GM19240 (cell line): ENCODE measurements around the gene CDK9.
"Not testable (repeated sequence)": the region's sequence is repeated elsewhere in the genome, so short reads cannot be mapped to it uniquely, and the experiment has no call there.

Source experiments
- DNase-seq: peaks from one replicate; pipeline ENCODE4 v3.0.0; 2011; ENCODE audit warnings: low spot score; ENCODE audit not compliant: insufficient read length

Gene CDK9

DNA sequence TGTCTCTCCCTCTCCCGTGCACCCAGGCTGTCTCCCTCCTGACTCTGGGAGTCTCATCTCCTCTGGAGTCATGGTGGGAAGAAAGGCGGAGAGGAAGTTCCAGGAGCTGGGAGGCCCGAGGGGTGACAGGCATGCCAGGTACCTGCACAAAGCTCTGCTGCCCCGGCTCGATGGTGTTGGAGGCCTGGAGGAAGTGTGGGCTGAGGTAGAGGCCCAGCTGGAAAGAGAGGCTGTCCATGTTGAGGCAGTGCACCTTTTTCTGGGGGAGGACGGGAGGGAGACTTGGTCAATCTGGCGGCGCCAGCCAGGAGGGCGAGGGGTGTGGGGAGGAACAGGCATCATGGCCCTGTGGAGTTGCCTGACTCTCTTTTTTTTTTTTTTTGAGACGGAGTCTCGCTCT lies 32.7 kb downstream of the CDK9 start:
- no peak for DNase-seq

DNA sequence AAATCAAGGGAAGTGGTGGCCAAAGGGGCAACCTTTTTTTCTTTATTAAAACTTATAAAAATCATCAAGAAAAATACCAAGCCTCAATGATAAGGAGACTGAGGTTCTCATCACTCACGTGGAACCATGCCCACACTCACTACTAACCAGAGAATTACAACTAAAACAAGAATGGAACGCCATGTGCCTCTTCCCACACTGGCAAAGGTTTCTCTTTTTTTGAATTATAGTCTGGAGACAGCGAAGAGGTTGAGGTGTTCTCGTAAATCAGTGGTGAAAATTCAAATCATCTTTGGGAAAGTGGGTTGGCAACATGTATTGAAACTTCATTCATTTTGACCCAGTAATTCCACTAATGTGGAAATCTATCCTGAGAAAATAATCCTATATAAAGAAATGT lies 36.3 kb downstream of the CDK9 start:
- no peak for DNase-seq

DNA sequence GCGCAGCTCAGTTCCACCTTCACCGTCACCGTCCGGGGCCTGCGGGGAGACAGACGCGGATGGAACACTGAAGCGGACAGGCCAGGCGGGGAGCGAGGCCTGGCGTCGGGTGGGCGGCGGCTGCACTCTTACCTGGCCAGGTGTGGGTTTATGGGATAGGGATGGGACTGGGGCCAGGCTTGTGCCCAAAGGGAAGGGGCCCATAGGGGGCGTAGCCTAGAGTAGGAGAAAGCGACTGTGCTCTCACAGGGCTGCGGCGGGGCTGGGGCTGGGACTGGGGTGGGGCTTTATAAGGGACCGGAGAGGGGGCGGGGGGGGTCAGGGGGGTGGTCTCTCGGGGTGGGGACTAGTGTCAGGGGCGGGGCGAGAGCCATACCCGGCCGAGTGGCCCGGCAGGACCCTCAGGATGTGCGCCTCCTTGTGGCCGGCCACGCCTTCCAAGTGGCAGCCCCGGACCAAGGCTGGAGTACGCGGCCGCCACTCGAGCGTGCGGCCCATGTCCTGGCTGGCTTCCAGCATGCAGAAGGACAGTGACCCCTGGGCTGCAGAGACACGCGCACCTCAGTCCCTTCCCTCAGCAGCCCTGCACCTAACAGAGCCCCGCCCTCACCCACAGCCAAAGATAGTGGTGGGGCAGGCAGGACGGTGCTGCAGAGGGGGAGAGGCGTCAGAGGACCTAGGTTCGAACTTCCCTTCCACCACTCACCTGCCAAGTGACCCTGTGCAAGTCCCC lies 39.7 kb downstream of the CDK9 start:
- no peak for DNase-seq

DNA sequence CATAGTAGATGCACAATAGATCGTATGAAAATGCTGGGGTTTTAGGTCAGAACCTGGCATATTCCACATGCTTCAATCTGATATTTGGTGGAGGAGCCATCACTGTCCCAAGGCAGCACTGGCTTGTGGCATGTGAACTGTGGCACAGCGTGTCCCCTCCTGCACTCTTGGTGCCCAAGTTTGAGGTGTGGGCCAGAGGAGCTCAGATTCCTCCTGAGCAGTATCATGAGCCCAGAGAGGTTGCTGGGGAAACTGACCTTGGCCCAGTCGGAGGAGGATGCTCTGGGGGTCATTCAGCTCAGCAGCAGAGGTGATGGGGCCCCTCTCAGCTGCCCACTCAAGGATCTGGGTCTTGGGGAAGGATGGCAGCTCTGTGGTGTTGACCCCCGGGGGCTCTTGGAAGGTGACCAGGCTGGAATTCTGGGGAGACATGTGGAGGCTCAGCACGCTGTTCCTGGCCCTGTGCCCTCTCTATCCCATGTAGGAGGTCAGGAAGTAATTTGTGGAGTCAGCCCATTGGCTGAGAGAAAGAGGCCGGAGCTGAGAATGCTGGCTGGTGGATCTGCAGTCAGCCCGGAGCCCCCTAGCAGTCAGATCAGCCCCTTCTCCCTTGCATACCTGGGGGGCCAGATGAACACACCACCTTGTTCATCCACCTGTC lies 40.5 kb downstream of the CDK9 start:
- no peak for DNase-seq

DNA sequence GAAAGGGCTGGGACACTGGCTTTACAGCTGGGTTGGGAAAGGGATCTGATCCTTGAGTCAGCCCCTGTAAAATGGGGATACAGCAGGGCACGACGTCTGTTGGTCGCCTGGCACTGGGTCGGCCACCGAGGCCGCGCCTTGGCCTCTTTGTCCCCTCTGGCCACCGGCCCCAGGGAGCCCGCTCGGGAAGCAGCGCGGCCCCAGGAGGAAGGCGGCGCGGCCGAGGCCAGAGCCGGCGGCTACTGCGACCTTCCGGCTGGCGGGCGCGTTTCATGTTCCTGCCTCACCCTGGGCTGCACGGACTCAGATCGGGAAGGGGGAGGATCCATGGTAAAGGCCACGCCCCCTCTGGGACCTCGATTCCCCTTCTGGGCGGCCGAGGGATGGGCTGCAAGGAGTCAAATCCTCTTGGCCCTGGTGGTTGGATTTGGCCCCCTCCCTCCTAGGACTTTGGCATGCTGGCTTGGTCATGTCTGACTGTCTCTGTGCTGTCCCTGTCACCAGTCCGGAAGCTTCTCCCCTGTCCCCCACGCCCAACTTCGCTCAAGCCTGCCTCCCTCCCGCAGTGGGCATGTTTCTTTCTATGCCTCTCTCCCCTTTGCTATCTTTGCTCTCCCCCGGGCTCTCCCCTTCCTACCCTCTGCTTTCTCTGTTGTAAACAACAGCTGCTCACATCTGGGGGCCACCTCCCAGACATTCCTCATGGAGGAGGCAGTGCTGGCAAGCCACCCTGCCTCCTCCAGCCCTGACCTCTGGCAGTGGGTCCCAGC lies 42.6 kb downstream of the CDK9 start:
- DNase-seq, result no peak

- no peak for DNase-seq
Observed at GRCh38 chr9:127829205-127829906, 43.5 kb downstream of the CDK9 start.

DNA sequence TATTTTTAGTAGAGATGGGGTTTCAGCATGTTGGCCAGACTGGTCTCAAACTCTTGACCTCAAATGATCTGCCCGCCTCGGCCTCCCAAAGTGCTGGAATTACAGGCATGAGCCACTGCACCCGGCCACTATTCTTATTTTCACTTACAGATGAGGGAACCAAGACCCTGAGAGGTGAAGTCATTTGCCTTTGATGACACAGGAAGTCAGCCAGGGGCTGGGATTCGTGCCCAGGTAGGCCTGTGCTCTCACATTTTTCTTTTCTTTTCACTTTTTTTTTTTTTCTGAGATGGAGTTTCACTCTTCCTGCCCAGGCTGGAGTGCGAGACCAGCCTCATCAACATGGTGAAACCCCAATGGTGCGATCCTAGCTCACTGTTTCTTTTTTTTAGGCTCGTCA lies 46.4 kb downstream of the CDK9 start:
- no peak for DNase-seq

DNA sequence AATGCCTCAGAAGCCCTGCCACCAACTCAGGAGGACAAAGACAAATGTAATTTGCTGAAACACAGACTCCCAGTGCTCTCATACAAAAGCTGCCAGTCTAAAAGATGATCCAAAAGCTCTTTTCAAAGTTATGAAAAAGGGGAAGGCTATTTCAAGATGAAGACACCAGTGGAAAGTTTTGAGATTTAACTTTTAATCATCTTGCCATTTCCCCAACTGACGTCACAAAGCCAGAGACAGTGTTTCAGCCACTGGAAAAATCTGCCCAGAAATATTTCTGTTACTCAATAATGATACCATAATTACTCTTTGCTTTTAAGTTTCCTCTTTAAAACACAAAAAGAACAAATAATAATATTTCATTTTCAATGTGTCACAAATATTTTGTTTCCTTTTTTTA lies 47.7 kb downstream of the CDK9 start:
- DNase-seq, result no peak

DNA sequence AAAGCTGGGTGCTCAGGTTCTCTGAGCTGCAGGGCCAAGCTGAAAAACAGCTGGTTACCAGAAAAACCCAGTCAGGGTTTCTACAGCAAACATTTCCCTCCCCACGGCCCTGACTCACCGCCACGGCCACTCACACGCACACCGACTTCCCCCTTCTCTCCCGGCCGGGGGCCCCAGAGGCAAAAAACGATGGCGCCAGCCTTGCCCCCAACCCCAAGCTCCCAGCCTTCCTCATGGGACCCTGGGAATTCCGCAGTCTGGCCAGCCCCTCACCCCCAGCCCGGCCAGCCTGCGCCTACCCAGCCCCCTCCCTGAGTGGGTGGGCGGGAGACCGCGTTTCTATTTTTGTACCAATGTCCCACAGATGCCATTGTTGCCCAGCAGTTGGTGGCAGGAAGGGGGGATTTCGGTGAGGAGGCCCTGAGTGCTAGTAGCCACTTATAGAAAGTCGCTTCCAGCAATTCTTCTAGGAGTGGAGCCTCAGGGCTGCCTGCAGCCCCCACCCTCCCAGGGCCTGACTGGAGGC lies 50.2 kb downstream of the CDK9 start:
- no peak for DNase-seq

DNA sequence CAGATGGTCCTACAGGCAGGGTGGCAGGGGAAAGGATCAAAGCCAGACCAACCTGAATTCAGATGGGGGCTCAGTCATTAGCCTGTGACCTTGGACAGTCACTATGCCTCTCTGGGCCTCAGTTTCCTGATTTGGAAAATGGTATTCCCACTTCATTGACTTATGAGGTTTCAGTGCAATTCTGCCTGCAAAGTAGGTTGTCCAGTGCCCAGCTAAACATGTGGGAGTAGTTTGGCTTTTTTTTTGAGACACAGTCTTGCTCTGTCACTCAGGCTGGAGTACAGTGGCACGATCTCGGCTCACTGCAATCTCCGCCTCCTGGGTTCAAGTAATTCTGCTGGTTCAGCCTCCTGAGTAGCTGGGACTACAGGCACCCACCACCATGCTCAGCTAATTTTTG lies 50.7 kb downstream of the CDK9 start:
- DNase-seq, result not testable (repeated sequence)

DNA sequence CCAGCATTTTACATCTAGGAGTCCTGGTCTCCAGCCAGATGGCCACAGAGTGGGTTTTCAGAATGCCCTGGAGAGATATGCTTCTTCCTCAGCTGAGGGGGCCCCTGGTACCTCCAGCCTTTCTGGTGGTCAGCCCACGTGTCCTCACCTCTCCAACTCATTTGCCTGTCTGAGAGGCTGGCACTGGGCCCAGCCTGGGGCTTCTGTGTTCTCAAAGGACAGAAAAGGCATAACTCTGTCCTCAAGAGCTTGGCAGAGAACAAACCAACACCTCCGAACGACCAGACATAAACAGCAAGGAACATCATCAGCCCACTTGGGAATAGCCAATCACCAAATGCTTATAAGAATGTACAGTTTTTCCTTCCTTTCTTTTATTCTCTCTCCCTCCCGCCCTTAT lies 51.5 kb downstream of the CDK9 start:
- DNase-seq, result no peak

DNA sequence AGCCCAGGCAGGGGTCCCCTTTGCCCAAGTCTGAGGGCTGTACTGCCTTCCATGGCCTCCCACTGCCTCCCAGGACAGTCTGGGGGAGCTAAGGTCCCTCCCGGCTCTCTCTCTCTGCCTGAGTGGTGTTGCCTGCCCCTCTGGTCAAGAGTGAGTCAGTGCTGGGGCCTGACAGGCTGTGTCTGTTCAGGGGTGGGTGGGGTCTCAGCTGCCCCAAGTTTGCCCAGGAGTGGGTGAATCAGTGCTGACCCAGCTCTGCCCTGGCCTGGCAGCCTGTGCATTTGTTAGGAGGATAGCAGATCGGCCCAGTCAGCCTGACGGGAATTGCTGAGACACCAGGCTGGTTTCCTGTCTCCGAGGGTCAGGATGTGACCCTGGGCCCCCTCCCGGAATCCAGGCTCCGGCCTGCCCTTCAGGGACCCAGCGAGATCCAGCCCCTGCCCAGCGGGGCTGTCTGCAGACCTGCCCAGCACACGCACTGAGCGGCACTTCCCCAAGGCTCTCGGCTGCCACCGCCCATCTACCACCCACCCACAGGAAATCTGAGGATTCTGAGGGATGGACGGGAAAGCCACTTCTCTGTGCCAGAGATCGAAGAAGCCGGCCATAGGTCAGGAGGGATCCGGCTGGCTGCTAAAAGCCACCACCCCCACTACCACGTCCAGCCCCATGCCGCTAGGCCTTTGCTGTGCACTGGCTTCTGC lies 52.7 kb downstream of the CDK9 start:
- no peak for DNase-seq
